Ishikawa (cell line): ENCODE results near the gene AMIGO2.
A peak's percentile ranks its signal among the peaks of the same experiment; 100 is the strongest.

Experiments used
- CEBPB ChIP-seq: IDR thresholded peaks from 2 replicates; pipeline ENCODE4 v1.6.1; 2012
- CREB1 ChIP-seq: IDR thresholded peaks from 2 replicates; pipeline ENCODE4 v1.6.1; 2012; ENCODE audit warnings: low read depth
- EGR1 ChIP-seq: IDR thresholded peaks from 2 replicates; pipeline ENCODE4 v1.6.1; 2012
- EP300 ChIP-seq: IDR thresholded peaks from 2 replicates; pipeline ENCODE4 v1.6.1; 2012; ENCODE audit warnings: borderline replicate concordance
- FOXM1 ChIP-seq: IDR thresholded peaks from 2 replicates; pipeline ENCODE4 v1.6.1; 2012; ENCODE audit warnings: low read depth, borderline replicate concordance
- MAX ChIP-seq: IDR thresholded peaks from 2 replicates; pipeline ENCODE4 v1.6.1; 2012
- NFIC ChIP-seq: IDR thresholded peaks from 2 replicates; pipeline ENCODE4 v1.6.1; 2012
- RAD21 ChIP-seq: IDR thresholded peaks from 2 replicates; pipeline ENCODE4 v1.6.1; 2012; ENCODE audit warnings: low read depth
- REST ChIP-seq: IDR thresholded peaks from 2 replicates; pipeline ENCODE4 v1.6.1; 2012; ENCODE audit warnings: low read depth, mild to moderate bottlenecking
- TAF1 ChIP-seq: IDR thresholded peaks from 2 replicates; pipeline ENCODE4 v1.6.1; 2012; ENCODE audit warnings: low read depth, mild to moderate bottlenecking
- TCF12 ChIP-seq: IDR thresholded peaks from 2 replicates; pipeline ENCODE4 v1.6.1; 2012; ENCODE audit warnings: low read depth
- TEAD4 ChIP-seq: IDR thresholded peaks from 2 replicates; pipeline ENCODE4 v1.6.1; 2012
- USF1 ChIP-seq: IDR thresholded peaks from 2 replicates; pipeline ENCODE4 v1.6.1; 2012
- YY1 ChIP-seq: IDR thresholded peaks from 2 replicates; pipeline ENCODE4 v1.6.1; 2012; ENCODE audit warnings: low read depth
- ZBTB7A ChIP-seq: IDR thresholded peaks from 2 replicates; pipeline ENCODE4 v1.6.1; 2012; ENCODE audit warnings: low read depth

Gene AMIGO2

GRCh38 chr12:47080725-47081502, 1.2 kb upstream of the AMIGO2 start:
- TF ChIP-seq EP300 (peak; percentile 27; the same call in 1 of the 2 replicates), YY1 (no peak), NFIC (no peak; the same call in 1 of the 2 replicates), TEAD4 (0 out of 2 replicates have a peak, but pooled peaks have one; percentile 3), MAX (0 out of 2 replicates have a peak, but pooled peaks have one; percentile 20), CEBPB (peak; percentile 51), TCF12 (peak; percentile 53; the same call in 1 of the 2 replicates), ZBTB7A (no peak)

GRCh38 chr12:47079981-47080724, 394 bp upstream of the AMIGO2 start:
- TF ChIP-seq EGR1 (0 out of 2 replicates have a peak, but pooled peaks have one; percentile 19), RAD21 (no peak), ZBTB7A (peak; percentile 98), EP300 (peak; percentile 37), CREB1 (no peak), TAF1 (no peak; the same call in 1 of the 2 replicates)

GRCh38 chr12:47078733-47079467, 859 bp downstream of the AMIGO2 start:
- TF ChIP-seq CEBPB (0 out of 2 replicates have a peak, but pooled peaks have one; percentile 17), YY1 (no peak)

GRCh38 chr12:47078086-47078395, 1.7 kb downstream of the AMIGO2 start:
- TF ChIP-seq FOXM1 (no peak), MAX (no peak), NFIC (no peak), EP300 (no peak)

- TF ChIP-seq EGR1 (no peak), MAX (no peak), EP300 (no peak), ZBTB7A (no peak), TEAD4 (no peak), REST (no peak), YY1 (no peak), USF1 (no peak), FOXM1 (no peak), CEBPB (no peak), NFIC (no peak), TCF12 (no peak), RAD21 (no peak), CREB1 (no peak), TAF1 (no peak)
Measured at GRCh38 chr12:47077206-47078085, 2.3 kb downstream of the AMIGO2 start.

GRCh38 chr12:47075192-47076084, 4.3 kb downstream of the AMIGO2 start:
- TF ChIP-seq TEAD4: no peak
- TF ChIP-seq ZBTB7A: no peak
- TF ChIP-seq FOXM1: no peak
- no peak for TF ChIP-seq TCF12
- no peak for TF ChIP-seq TAF1
- TF ChIP-seq MAX: no peak
- TF ChIP-seq REST: no peak
- TF ChIP-seq CEBPB: no peak
- no peak for TF ChIP-seq EGR1
- no peak for TF ChIP-seq NFIC
- TF ChIP-seq USF1: no peak
- no peak for TF ChIP-seq YY1
- TF ChIP-seq EP300: no peak
- TF ChIP-seq RAD21: no peak
- TF ChIP-seq CREB1: no peak
